WTC11 (cell line): Measurements from ENCODE around the gene UGT1A8. TPM values are rescaled to one million over a fixed set of nuclear protein-coding genes. Genes with fewer than 3 reads are reported as not detected.

Source experiments
- ATAC-seq: fragments of 200-7000 bp; cut with Tn5 transposase; 2 replicates; pipeline ENCODE4 v1.10.0; 2021; ENCODE audit warnings: mild to moderate bottlenecking, moderate library complexity
- CTCF ChIA-PET: fragments of 300-600 bp; sonication (Branson Sonifier 250); formaldehyde crosslinking; loops from one replicate; lab custom pipeline; 2021; ENCODE audit warnings: antibody characterized with exemption; lab: Charles Lee
- POLR2A ChIA-PET: fragments of 350-600 bp; sonication (Branson Sonifier 250); formaldehyde crosslinking; loops from one replicate; lab custom pipeline; 2021; ENCODE audit warnings: antibody characterized with exemption; lab: Charles Lee
- DNase-seq: peaks from one replicate; pipeline ENCODE4 v3.0.0; 2021; ENCODE audit warnings: low spot score
- H3K27ac Mint-ChIP-seq: 2 replicates; pipeline ENCODE4 v1.8.0; 2021; ENCODE audit warnings: mixed read lengths
- H3K27me3 Mint-ChIP-seq: 2 replicates; pipeline ENCODE4 v1.8.0; 2021; ENCODE audit warnings: low read depth, mild to moderate bottlenecking, moderate library complexity, mixed read lengths
- H3K36me3 Mint-ChIP-seq: 2 replicates; pipeline ENCODE4 v1.8.0; 2021; ENCODE audit warnings: mixed read lengths
- H3K4me1 Mint-ChIP-seq: 2 replicates; pipeline ENCODE4 v1.8.0; 2022; ENCODE audit warnings: mixed read lengths
- H3K4me3 Mint-ChIP-seq: 2 replicates; pipeline ENCODE4 v1.8.0; 2021; ENCODE audit warnings: mild to moderate bottlenecking, moderate library complexity, mixed read lengths
- H3K9me3 Mint-ChIP-seq: 2 replicates; pipeline ENCODE4 v1.8.0; 2021; ENCODE audit warnings: mixed read lengths
- ATF1 ChIP-seq: sonication (generic); formaldehyde crosslinking; IDR thresholded peaks from 2 replicates; pipeline ENCODE4 v1.8.1; 2023; ENCODE audit warnings: mild to moderate bottlenecking, moderate library complexity, missing genetic modification reagents
- ELF4 ChIP-seq: sonication (generic); formaldehyde crosslinking; IDR thresholded peaks from 2 replicates; pipeline ENCODE4 v1.8.1; 2022; ENCODE audit warnings: low read depth, mild to moderate bottlenecking, moderate library complexity, missing genetic modification reagents
- EMX1 ChIP-seq: fragments of 250-450 bp; sonication (Bioruptor Pico); IDR thresholded peaks from 2 replicates; pipeline ENCODE4 v1.8.0; 2021; ENCODE audit warnings: mild to moderate bottlenecking
- ETV6 ChIP-seq: sonication (generic); formaldehyde crosslinking; IDR thresholded peaks from 2 replicates; pipeline ENCODE4 v1.8.1; 2022; ENCODE audit warnings: mild to moderate bottlenecking, missing genetic modification reagents
- NFE2L1 ChIP-seq: sonication (generic); formaldehyde crosslinking; IDR thresholded peaks from 2 replicates; pipeline ENCODE4 v1.8.1; 2023; ENCODE audit warnings: missing genetic modification reagents
- NFYB ChIP-seq: sonication (generic); formaldehyde crosslinking; conservative IDR thresholded peaks from 2 replicates; pipeline ENCODE4 v1.8.0; 2022; ENCODE audit warnings: low read depth, missing genetic modification reagents
- NR2C2 ChIP-seq: sonication (generic); formaldehyde crosslinking; IDR thresholded peaks from 2 replicates; pipeline ENCODE4 v1.8.0; 2022; ENCODE audit warnings: mild to moderate bottlenecking, missing genetic modification reagents
- PRRX2 ChIP-seq: fragments of 250-450 bp; sonication (Bioruptor Pico); IDR thresholded peaks from 2 replicates; pipeline ENCODE4 v1.8.0; 2021; ENCODE audit warnings: mild to moderate bottlenecking
- RORB ChIP-seq: fragments of 250-450 bp; sonication (Bioruptor Pico); IDR thresholded peaks from 2 replicates; pipeline ENCODE4 v1.9.0; 2021; ENCODE audit warnings: mild to moderate bottlenecking
- SOX15 ChIP-seq: fragments of 250-450 bp; sonication (Bioruptor Pico); IDR thresholded peaks from 2 replicates; pipeline ENCODE4 v1.9.0; 2021; ENCODE audit warnings: mild to moderate bottlenecking
- TCF7 ChIP-seq: sonication (generic); formaldehyde crosslinking; IDR thresholded peaks from 2 replicates; pipeline ENCODE4 v1.8.0; 2022; ENCODE audit warnings: mild to moderate bottlenecking, low read depth, missing genetic modification reagents, moderate library complexity
- TEAD4 ChIP-seq: sonication (generic); formaldehyde crosslinking; IDR thresholded peaks from 2 replicates; pipeline ENCODE4 v1.8.0; 2022; ENCODE audit warnings: mild to moderate bottlenecking, missing genetic modification reagents
- ZNF232 ChIP-seq: sonication (generic); formaldehyde crosslinking; IDR thresholded peaks from 2 replicates; pipeline ENCODE4 v1.8.0; 2022; ENCODE audit warnings: mild to moderate bottlenecking, missing genetic modification reagents
- ZNF317 ChIP-seq: sonication (generic); formaldehyde crosslinking; IDR thresholded peaks from 2 replicates; pipeline ENCODE4 v1.8.1; 2023; ENCODE audit warnings: low read depth, mild to moderate bottlenecking, moderate library complexity, missing genetic modification reagents, borderline replicate concordance
- ZNF416 ChIP-seq: fragments of 250-450 bp; sonication (Bioruptor Pico); IDR thresholded peaks from 2 replicates; pipeline ENCODE4 v1.9.0; 2021; ENCODE audit warnings: mild to moderate bottlenecking, inconsistent platforms
- total RNA-seq: library from RNA; stranded (reverse); gene quantifications from 3 replicates; pipeline ENCODE4 v1.2.3, GENCODE V29; 2021
- TF ChIP-seq, protein P1 (sequence below): fragments of 250-450 bp; sonication (Bioruptor Pico); IDR thresholded peaks from 2 replicates; pipeline ENCODE4 v1.9.0; 2021; ENCODE audit warnings: moderate library complexity, mild to moderate bottlenecking, inconsistent platforms, borderline replicate concordance
- TF ChIP-seq, protein P2 (sequence below): sonication (generic); formaldehyde crosslinking; IDR thresholded peaks from 2 replicates; pipeline ENCODE4 v1.8.1; 2022; ENCODE audit warnings: mild to moderate bottlenecking, moderate library complexity, missing genetic modification reagents
- TF ChIP-seq, protein P3 (sequence below): sonication (generic); formaldehyde crosslinking; IDR thresholded peaks from 2 replicates; pipeline ENCODE4 v1.8.0; 2022; ENCODE audit warnings: mild to moderate bottlenecking, missing genetic modification reagents
- TF ChIP-seq, protein P4 (sequence below): fragments of 250-450 bp; sonication (Bioruptor Pico); IDR thresholded peaks from 2 replicates; pipeline ENCODE4 v1.9.0; 2021; ENCODE audit warnings: mild to moderate bottlenecking
- TF ChIP-seq, protein P5 (sequence below): fragments of 250-450 bp; sonication (Bioruptor Pico); conservative IDR thresholded peaks from 2 replicates; pipeline ENCODE4 v1.9.0; 2021; ENCODE audit warnings: mild to moderate bottlenecking
- TF ChIP-seq, protein P6 (sequence below): sonication (generic); formaldehyde crosslinking; IDR thresholded peaks from 2 replicates; pipeline ENCODE4 v1.8.0; 2023; ENCODE audit warnings: mild to moderate bottlenecking, missing genetic modification reagents
- TF ChIP-seq, protein P7 (sequence below): sonication (generic); formaldehyde crosslinking; IDR thresholded peaks from 2 replicates; pipeline ENCODE4 v1.8.0; 2022; ENCODE audit warnings: mild to moderate bottlenecking, missing genetic modification reagents
- TF ChIP-seq, protein P8 (sequence below): sonication (generic); formaldehyde crosslinking; IDR thresholded peaks from 2 replicates; pipeline ENCODE4 v1.8.1; 2022; ENCODE audit warnings: low read depth, missing genetic modification reagents, borderline replicate concordance
- TF ChIP-seq, protein P9 (sequence below): sonication (generic); formaldehyde crosslinking; IDR thresholded peaks from 2 replicates; pipeline ENCODE4 v1.8.0; 2022; ENCODE audit warnings: mild to moderate bottlenecking, missing genetic modification reagents

Gene UGT1A8
- total RNA-seq, 1 experiment from 2014 or later = 0.13 TPM

DNA sequence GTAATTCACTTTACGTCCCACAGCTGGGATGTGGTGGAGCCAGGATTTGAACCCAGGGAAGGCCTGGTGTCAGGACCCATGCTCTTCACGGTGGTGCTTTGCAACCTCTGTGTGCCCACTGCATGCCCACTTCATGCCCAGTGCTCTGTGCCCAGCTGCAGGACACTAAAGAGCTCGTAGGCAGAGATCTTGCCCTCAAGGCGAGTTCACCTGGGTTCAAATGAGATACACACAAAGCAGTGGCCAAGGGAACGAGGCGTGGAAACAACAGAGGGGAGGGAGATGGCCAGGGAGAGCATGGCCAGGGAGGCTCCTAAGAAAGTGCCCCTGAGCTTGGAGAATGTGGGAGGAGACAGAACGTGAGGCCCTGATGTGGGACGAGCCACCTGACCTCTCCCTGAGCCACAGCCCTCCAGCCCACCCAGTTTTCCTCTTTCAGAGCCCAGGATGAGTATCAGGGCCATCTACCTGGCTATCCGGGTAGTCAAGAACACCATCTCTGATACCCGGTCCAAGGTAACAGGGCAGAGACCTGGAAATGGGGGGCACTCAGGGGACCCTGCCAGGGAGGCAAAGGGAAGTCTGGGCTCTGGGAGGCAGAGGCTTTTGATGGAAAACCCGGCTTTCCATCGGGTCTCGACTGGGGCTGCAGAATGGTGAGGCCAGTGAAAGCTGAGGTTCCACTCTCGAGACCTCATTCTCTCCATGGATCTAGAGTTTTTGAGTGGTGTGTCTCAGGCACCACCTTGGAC, 181.1 kb downstream of the UGT1A8 start (continued):
- TF ChIP-seq NFYB (CRISPR knock-in tag) (no peak), EMX1 (CRISPR knock-in tag) (no peak), ETV6 (CRISPR knock-in tag) (no peak), ATF1 (CRISPR knock-in tag) (no peak)
- TF ChIP-seq, protein P1, sequence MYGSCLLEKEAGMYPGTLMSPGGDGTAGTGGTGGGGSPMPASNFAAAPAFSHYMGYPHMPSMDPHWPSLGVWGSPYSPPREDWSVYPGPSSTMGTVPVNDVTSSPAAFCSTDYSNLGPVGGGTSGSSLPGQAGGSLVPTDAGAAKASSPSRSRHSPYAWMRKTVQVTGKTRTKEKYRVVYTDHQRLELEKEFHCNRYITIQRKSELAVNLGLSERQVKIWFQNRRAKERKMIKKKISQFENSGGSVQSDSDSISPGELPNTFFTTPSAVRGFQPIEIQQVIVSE (CRISPR knock-in tag) = no peak
- TF ChIP-seq, protein P2, sequence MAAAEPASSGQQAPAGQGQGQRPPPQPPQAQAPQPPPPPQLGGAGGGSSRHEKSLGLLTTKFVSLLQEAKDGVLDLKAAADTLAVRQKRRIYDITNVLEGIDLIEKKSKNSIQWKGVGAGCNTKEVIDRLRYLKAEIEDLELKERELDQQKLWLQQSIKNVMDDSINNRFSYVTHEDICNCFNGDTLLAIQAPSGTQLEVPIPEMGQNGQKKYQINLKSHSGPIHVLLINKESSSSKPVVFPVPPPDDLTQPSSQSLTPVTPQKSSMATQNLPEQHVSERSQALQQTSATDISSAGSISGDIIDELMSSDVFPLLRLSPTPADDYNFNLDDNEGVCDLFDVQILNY (CRISPR knock-in tag) = no peak
- TF ChIP-seq, protein P3, sequence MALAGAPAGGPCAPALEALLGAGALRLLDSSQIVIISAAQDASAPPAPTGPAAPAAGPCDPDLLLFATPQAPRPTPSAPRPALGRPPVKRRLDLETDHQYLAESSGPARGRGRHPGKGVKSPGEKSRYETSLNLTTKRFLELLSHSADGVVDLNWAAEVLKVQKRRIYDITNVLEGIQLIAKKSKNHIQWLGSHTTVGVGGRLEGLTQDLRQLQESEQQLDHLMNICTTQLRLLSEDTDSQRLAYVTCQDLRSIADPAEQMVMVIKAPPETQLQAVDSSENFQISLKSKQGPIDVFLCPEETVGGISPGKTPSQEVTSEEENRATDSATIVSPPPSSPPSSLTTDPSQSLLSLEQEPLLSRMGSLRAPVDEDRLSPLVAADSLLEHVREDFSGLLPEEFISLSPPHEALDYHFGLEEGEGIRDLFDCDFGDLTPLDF (CRISPR knock-in tag) = no peak
- TF ChIP-seq, all 79 proteins: peak for 0

DNA sequence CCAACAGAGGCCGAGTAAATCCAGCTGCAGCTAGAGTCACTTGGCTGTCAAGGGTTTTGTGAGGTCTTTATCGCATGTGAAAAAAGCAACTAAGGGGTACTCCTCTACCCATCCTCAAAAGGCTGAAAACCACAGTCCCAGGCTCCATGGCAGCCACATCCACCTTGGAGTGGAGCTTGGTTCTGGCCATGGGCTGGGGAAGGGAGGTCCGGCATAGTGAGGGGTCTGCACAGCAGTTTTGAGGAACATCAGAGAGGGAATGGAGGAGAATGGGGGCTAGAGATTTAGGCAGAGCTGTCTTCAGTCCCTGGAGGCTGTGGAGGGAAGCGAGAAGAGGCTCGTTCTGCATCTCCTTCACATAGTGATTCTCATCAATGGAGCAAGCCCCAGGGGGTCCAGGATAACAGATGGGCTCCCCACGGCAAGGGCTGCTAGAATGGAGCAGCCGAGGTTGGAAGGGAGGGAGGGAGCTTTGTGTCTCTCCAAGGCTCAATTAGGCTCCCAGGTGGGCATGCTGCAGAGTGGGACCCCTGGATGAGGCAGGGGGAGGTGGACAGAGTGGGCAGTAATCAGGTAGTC, 181.7 kb downstream of the UGT1A8 start:
- Mint-ChIP-seq H3K36me3 (no peaks in the 10 kb centered on the region), H3K27ac (no peak overlapping the region), H3K9me3 (peaks cover 11% of the 10 kb centered on the region), H3K4me3 (no peak overlapping the region)
- ChIA-PET CTCF (no interaction called here), POLR2A (no interaction called here)
- ATAC-seq (no peak), DNase-seq (no peak)
- TF ChIP-seq TEAD4 (CRISPR knock-in tag) = no peak
- TF ChIP-seq, protein P4, sequence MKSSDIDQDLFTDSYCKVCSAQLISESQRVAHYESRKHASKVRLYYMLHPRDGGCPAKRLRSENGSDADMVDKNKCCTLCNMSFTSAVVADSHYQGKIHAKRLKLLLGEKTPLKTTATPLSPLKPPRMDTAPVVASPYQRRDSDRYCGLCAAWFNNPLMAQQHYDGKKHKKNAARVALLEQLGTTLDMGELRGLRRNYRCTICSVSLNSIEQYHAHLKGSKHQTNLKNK (CRISPR knock-in tag) = no peak
- no peak for TF ChIP-seq ATF1 (CRISPR knock-in tag)
- no peak for TF ChIP-seq ZNF232 (CRISPR knock-in tag)
- TF ChIP-seq PRRX2 = no peak
- no peak for TF ChIP-seq RORB
- TF ChIP-seq, protein P5, sequence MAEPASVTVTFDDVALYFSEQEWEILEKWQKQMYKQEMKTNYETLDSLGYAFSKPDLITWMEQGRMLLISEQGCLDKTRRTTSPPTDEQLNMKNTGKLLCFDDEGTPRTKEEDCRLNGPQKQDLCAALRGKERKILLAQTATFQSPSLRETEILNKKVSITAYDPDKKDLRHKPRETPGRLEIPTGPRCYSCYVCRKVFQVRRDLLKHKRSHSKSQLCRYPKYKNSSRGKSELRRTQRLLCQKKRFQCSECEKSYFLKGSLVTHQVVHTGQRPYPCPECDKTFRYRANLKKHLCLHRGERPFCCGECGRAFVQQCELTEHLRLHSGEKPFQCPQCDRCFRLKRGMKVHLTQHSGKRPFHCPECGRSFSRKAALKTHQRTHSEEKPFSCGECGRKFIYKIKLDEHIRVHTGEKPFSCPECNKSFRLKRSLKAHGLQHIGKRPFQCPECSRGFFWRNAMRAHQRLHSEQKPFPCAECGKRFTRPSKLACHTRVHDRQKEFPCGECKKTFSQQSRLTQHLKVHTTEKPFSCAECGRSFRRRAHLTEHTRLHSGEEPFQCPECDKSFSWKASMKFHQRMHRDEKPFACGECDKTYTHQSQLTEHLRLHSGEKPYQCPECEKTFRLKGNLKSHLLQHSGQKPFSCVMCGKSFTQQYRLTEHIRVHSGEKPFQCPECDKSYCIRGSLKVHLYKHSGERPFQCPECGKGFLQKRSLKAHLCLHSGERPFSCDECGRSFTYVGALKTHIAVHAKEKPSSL = no peak
- TF ChIP-seq, protein P6, sequence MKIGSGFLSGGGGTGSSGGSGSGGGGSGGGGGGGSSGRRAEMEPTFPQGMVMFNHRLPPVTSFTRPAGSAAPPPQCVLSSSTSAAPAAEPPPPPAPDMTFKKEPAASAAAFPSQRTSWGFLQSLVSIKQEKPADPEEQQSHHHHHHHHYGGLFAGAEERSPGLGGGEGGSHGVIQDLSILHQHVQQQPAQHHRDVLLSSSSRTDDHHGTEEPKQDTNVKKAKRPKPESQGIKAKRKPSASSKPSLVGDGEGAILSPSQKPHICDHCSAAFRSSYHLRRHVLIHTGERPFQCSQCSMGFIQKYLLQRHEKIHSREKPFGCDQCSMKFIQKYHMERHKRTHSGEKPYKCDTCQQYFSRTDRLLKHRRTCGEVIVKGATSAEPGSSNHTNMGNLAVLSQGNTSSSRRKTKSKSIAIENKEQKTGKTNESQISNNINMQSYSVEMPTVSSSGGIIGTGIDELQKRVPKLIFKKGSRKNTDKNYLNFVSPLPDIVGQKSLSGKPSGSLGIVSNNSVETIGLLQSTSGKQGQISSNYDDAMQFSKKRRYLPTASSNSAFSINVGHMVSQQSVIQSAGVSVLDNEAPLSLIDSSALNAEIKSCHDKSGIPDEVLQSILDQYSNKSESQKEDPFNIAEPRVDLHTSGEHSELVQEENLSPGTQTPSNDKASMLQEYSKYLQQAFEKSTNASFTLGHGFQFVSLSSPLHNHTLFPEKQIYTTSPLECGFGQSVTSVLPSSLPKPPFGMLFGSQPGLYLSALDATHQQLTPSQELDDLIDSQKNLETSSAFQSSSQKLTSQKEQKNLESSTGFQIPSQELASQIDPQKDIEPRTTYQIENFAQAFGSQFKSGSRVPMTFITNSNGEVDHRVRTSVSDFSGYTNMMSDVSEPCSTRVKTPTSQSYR (CRISPR knock-in tag) = no peak
- no peak for TF ChIP-seq NR2C2
- TF ChIP-seq ELF4 (CRISPR knock-in tag) = no peak
- TF ChIP-seq TCF7 (CRISPR knock-in tag) = no peak
- no peak for TF ChIP-seq NFE2L1 (CRISPR knock-in tag)
- TF ChIP-seq, protein P7, sequence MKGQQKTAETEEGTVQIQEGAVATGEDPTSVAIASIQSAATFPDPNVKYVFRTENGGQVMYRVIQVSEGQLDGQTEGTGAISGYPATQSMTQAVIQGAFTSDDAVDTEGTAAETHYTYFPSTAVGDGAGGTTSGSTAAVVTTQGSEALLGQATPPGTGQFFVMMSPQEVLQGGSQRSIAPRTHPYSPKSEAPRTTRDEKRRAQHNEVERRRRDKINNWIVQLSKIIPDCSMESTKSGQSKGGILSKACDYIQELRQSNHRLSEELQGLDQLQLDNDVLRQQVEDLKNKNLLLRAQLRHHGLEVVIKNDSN (CRISPR knock-in tag) = no peak
- TF ChIP-seq ZNF317 (CRISPR knock-in tag) = no peak
- TF ChIP-seq, protein P8, sequence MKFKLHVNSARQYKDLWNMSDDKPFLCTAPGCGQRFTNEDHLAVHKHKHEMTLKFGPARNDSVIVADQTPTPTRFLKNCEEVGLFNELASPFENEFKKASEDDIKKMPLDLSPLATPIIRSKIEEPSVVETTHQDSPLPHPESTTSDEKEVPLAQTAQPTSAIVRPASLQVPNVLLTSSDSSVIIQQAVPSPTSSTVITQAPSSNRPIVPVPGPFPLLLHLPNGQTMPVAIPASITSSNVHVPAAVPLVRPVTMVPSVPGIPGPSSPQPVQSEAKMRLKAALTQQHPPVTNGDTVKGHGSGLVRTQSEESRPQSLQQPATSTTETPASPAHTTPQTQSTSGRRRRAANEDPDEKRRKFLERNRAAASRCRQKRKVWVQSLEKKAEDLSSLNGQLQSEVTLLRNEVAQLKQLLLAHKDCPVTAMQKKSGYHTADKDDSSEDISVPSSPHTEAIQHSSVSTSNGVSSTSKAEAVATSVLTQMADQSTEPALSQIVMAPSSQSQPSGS (CRISPR knock-in tag) = no peak
- TF ChIP-seq SOX15 (CRISPR knock-in tag) = no peak
- TF ChIP-seq, protein P9, sequence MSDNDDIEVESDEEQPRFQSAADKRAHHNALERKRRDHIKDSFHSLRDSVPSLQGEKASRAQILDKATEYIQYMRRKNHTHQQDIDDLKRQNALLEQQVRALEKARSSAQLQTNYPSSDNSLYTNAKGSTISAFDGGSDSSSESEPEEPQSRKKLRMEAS = no peak
- TF ChIP-seq ZNF416 (CRISPR knock-in tag) = no peak
- TF ChIP-seq, all 79 proteins: peak for 0
- Mint-ChIP-seq H3K27me3 (no peaks in the 10 kb centered on the region; the same call in 1 of the 2 replicates), H3K4me1 (no peaks in the 10 kb centered on the region)
